Muscle of leg (tissue), 11 donors: ENCODE data around the gene SPG7. TPM values are rescaled to one million over a fixed set of nuclear protein-coding genes. Genes with fewer than 3 reads are reported as not detected.

Experiments used
- DNase-seq: peaks from one replicate; pipeline ENCODE4 v3.0.0; 2013
- H3K27ac ChIP-seq: one replicate; pipeline ENCODE4 v1.5.1; 2013; ENCODE audit warnings: mild to moderate bottlenecking, low read length, control low read depth
- H3K27me3 ChIP-seq: one replicate; pipeline ENCODE4 v1.6.1; 2013; ENCODE audit warnings: low read length; ENCODE audit not compliant: control insufficient read depth, insufficient read depth
- H3K36me3 ChIP-seq: one replicate; pipeline ENCODE4 v1.6.1; 2013; ENCODE audit warnings: low read length; ENCODE audit not compliant: control insufficient read depth, insufficient read depth
- H3K4me1 ChIP-seq: one replicate; pipeline ENCODE4 v1.6.1; 2013; ENCODE audit warnings: low read length; ENCODE audit not compliant: control insufficient read depth, insufficient read depth
- H3K4me3 ChIP-seq: one replicate; pipeline ENCODE4 v1.5.1; 2013; ENCODE audit warnings: low read length, control low read depth
- H3K9me3 ChIP-seq: replicated peaks from 2 replicates; pipeline ENCODE4 v1.6.1; 2013; ENCODE audit warnings: low read depth, low read length; ENCODE audit not compliant: control insufficient read depth
- WGBS: methylation state at CpG from one replicate; pipeline ENCODE4 v1.1.5; 2013; ENCODE audit warnings: missing lambda C conversion rate; ENCODE audit not compliant: insufficient coverage; 5-methylcytosine and 5-hydroxymethylcytosine counted together
- polyA plus RNA-seq, 8 donors: library from polyadenylated mRNA; unstranded; fragments of 120-200 nt; gene quantifications; one replicate each; pipeline versions ENCODE4 v1.2.1 to v1.2.3, GENCODE V29; 2013; ENCODE audit warnings: inconsistent platforms in 1 of 8, low replicate concordance in 1 of 8; ENCODE audit not compliant: insufficient read length in 8 of 8, insufficient read depth in 1 of 8
- total RNA-seq: library from RNA; stranded (reverse); fragments of 120-200 nt; gene quantifications from one replicate; pipeline ENCODE4 v1.2.4, GENCODE V29; 2013

SPG7 gene
- total and polyA plus RNA-seq, 9 donors = 48.2 to 84.9 (median 64.9) TPM

GRCh38 chr16:89545044-89545830 lies 37.0 kb downstream of the SPG7 start:
- Histone ChIP-seq H3K27ac (no peak overlapping the region), H3K9me3 (no peaks in the 10 kb centered on the region), H3K27me3 (no peaks in the 10 kb centered on the region), H3K36me3 (peaks cover 73% of the 10 kb centered on the region), H3K4me3 (no peak overlapping the region), H3K4me1 (no peaks in the 10 kb centered on the region)
- 84% methylated on average over 15 of the region's 17 CpGs for WGBS
- DNase-seq = no peak

GRCh38 chr16:89545831-89546574 lies 37.8 kb downstream of the SPG7 start:
- H3K4me3 ChIP-seq = no peak overlapping the region
- H3K27ac ChIP-seq = no peak overlapping the region
- no peak for DNase-seq
- H3K36me3 ChIP-seq = peaks cover 78% of the 10 kb centered on the region
- H3K27me3 ChIP-seq = no peaks in the 10 kb centered on the region
- WGBS = 91% methylated on average over 15 of the region's 26 CpGs
- no peaks in the 10 kb centered on the region for H3K4me1 ChIP-seq
- no peaks in the 10 kb centered on the region for H3K9me3 ChIP-seq

- 88% methylated on average over 5 of the region's 19 CpGs for WGBS
- no peak overlapping the region for H3K27ac ChIP-seq
- no peak overlapping the region for H3K4me3 ChIP-seq
- H3K36me3 ChIP-seq = peaks cover 79% of the 10 kb centered on the region
- no peaks in the 10 kb centered on the region for H3K27me3 ChIP-seq
- no peak for DNase-seq
- H3K4me1 ChIP-seq = no peaks in the 10 kb centered on the region
- no peaks in the 10 kb centered on the region for H3K9me3 ChIP-seq
Observed at GRCh38 chr16:89546781-89547180, 38.6 kb downstream of the SPG7 start.

GRCh38 chr16:89547291-89547690 lies 39.1 kb downstream of the SPG7 start:
- H3K4me3 ChIP-seq = no peak overlapping the region
- no peaks in the 10 kb centered on the region for H3K9me3 ChIP-seq
- H3K36me3 ChIP-seq = peaks cover 82% of the 10 kb centered on the region
- no peaks in the 10 kb centered on the region for H3K27me3 ChIP-seq
- no peak overlapping the region for H3K27ac ChIP-seq
- no peak for DNase-seq
- H3K4me1 ChIP-seq = no peaks in the 10 kb centered on the region
- WGBS = 88% methylated on average over 10 of the region's 17 CpGs

GRCh38 chr16:89547860-89548259 lies 39.7 kb downstream of the SPG7 start:
- Histone ChIP-seq H3K27ac (no peak overlapping the region), H3K36me3 (peaks cover 86% of the 10 kb centered on the region), H3K4me1 (no peaks in the 10 kb centered on the region), H3K27me3 (no peaks in the 10 kb centered on the region), H3K4me3 (no peak overlapping the region), H3K9me3 (no peaks in the 10 kb centered on the region)
- WGBS = 94% methylated on average over 9 of the region's 20 CpGs
- DNase-seq = no peak

GRCh38 chr16:89548344-89549006 lies 40.3 kb downstream of the SPG7 start:
- no peak for DNase-seq
- Histone ChIP-seq H3K4me1 (no peaks in the 10 kb centered on the region), H3K27me3 (no peaks in the 10 kb centered on the region), H3K4me3 (no peak overlapping the region), H3K9me3 (no peaks in the 10 kb centered on the region), H3K36me3 (peaks cover 91% of the 10 kb centered on the region), H3K27ac (no peak overlapping the region)
- 86% methylated on average over 28 of the region's 28 CpGs for WGBS

GRCh38 chr16:89549007-89549700 lies 41.0 kb downstream of the SPG7 start:
- H3K4me3 ChIP-seq = no peak overlapping the region
- DNase-seq = no peak
- H3K27ac ChIP-seq = no peak overlapping the region
- H3K27me3 ChIP-seq = no peaks in the 10 kb centered on the region
- WGBS = 91% methylated on average over 10 of the region's 10 CpGs
- no peaks in the 10 kb centered on the region for H3K9me3 ChIP-seq
- no peaks in the 10 kb centered on the region for H3K4me1 ChIP-seq
- peaks cover 92% of the 10 kb centered on the region for H3K36me3 ChIP-seq

GRCh38 chr16:89550421-89551007 lies 42.3 kb downstream of the SPG7 start:
- 83% methylated on average over 19 of the region's 22 CpGs for WGBS
- no peak for DNase-seq
- Histone ChIP-seq H3K4me3 (no peak overlapping the region), H3K4me1 (no peaks in the 10 kb centered on the region), H3K27ac (no peak overlapping the region), H3K9me3 (no peaks in the 10 kb centered on the region), H3K36me3 (peaks cover 91% of the 10 kb centered on the region), H3K27me3 (no peaks in the 10 kb centered on the region)

- H3K9me3 ChIP-seq = no peaks in the 10 kb centered on the region
- H3K4me1 ChIP-seq = no peaks in the 10 kb centered on the region
- no peak overlapping the region for H3K4me3 ChIP-seq
- DNase-seq = no peak
- WGBS = 94% methylated on average over 16 of the region's 22 CpGs
- no peaks in the 10 kb centered on the region for H3K27me3 ChIP-seq
- peaks cover 95% of the 10 kb centered on the region for H3K36me3 ChIP-seq
- no peak overlapping the region for H3K27ac ChIP-seq
Observed at GRCh38 chr16:89552329-89552728, 44.1 kb downstream of the SPG7 start.
